ENCODE data around the gene SLC6A19. TPM values are rescaled to one million over a fixed set of nuclear protein-coding genes. Genes with fewer than 3 reads are reported as not detected.

SLC6A19 gene
- total RNA-seq, 1 experiment from 2014 or later = not detected

DNA sequence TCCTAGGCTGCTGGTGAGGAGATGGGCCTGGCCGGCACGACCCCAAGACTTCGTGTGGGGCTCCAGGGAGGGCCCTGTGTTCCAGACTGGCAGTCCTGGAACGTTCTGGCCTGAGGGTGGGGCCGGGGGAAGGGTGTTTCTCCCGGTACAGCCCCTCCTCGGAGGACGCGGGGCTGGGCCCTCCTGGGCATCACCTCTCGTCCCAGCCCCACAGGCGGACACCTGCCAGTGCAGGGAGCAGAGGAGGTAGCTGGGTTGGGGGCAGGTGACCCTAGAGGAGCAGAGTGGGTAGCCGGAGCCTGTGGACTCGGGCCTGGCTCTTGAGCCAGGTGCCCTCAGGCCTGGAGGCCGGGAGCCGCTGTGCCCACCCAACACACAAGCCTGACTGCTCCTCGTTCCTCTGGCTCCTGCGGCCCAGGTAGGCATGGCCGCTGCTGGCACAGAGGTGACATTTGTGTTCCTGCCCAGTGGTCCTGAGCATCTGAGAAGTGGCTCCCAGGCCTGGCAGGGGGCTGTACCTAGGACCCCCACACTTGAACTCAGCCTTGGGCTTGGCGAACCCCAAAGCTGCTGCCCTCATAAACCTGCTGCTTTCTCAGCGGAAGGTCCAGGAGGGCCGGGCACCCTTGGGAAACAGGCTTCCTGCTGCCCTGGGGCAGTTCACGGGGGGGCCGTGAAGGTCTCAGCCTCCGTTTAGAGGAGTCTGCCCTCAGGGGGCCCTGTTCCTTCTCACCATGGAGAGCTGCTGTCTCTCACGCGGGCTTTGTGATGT is 817 bp downstream of the SLC6A19 start:
- ChIA-PET POLR2A (ENCODE audit: unreplicated experiment) (no interaction called here), CTCF (no interaction called here)
- no peaks in the 10 kb centered on the region for H3K9me2 ChIP-seq (replicated peaks; ENCODE audit: low read length)
- H3F3A ChIP-seq (ENCODE audit: low read length, unreplicated experiment) = no peaks in the 10 kb centered on the region
- H2AFZ ChIP-seq (ENCODE audit: low read length) = no peak overlapping the region
- no peak overlapping the region for H3K9ac ChIP-seq (ENCODE audit: low read length)
- ATAC-seq (no peak), DNase-seq (no peak)
- no peak overlapping the region for H3K27ac ChIP-seq (ENCODE audit: low read length)
- no TSS peak for BruUV-seq (replicated peaks)
- intact Hi-C loops (cut with micrococcal nuclease) = no loop called here
- no peaks in the 10 kb centered on the region for H3K36me3 ChIP-seq (ENCODE audit: low read depth, low read length)
- H4K20me1 ChIP-seq (ENCODE audit: low read length) = no peaks in the 10 kb centered on the region
- H3K9me3 ChIP-seq (ENCODE audit: low read length) = no peaks in the 10 kb centered on the region
- H3K4me3 ChIP-seq (ENCODE audit: low read length) = no peak overlapping the region
- peaks cover 36% of the 10 kb centered on the region for H3K27me3 ChIP-seq (ENCODE audit: low read length)
- TF ChIP-seq EZH2phosphoT487 (IDR thresholded peaks at IDR 0.05; ENCODE audit: borderline replicate concordance, low read length) = no peak
- TF ChIP-seq EZH2 (IDR thresholded peaks at IDR 0.05; ENCODE audit: low read length, unreplicated experiment) = no peak
- TF ChIP-seq, protein P1, sequence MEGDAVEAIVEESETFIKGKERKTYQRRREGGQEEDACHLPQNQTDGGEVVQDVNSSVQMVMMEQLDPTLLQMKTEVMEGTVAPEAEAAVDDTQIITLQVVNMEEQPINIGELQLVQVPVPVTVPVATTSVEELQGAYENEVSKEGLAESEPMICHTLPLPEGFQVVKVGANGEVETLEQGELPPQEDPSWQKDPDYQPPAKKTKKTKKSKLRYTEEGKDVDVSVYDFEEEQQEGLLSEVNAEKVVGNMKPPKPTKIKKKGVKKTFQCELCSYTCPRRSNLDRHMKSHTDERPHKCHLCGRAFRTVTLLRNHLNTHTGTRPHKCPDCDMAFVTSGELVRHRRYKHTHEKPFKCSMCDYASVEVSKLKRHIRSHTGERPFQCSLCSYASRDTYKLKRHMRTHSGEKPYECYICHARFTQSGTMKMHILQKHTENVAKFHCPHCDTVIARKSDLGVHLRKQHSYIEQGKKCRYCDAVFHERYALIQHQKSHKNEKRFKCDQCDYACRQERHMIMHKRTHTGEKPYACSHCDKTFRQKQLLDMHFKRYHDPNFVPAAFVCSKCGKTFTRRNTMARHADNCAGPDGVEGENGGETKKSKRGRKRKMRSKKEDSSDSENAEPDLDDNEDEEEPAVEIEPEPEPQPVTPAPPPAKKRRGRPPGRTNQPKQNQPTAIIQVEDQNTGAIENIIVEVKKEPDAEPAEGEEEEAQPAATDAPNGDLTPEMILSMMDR (conservative IDR thresholded peaks at IDR 0.05; ENCODE audit: low read depth, low read length) = no peak
- no peak overlapping the region for H3K4me2 ChIP-seq (ENCODE audit: low read length)
- H3K4me1 ChIP-seq (ENCODE audit: insufficient read depth, low read length) = no peaks in the 10 kb centered on the region
- no peaks in the 10 kb centered on the region for H3K79me2 ChIP-seq (ENCODE audit: low read length)

DNA sequence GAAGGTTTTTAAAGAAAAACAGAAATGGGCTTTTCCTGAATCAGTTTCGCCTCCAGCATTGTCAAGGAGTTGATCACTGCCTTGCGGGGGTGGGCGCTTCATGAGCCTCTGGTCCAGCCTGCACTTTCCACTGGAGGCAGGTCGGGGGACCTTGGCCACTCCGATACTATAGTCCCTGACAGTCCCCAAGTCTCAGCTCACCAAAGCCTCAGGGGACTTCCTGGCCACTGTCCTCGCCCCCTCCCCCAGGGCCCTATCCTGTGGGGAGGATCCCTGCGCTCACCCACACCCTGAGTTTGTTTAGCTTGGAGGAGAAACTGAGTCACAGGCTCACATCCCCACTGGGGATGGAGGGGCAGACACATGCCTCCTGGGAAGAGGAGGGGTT is 1.4 kb downstream of the SLC6A19 start:
- intact Hi-C loops (cut with micrococcal nuclease) = no loop called here
- H3K4me1 ChIP-seq (ENCODE audit: insufficient read depth, low read length) = no peaks in the 10 kb centered on the region
- BruUV-seq (replicated peaks) = no TSS peak
- H3F3A ChIP-seq (ENCODE audit: low read length, unreplicated experiment) = no peaks in the 10 kb centered on the region
- H3K9me2 ChIP-seq (replicated peaks; ENCODE audit: low read length) = no peaks in the 10 kb centered on the region
- POLR2A ChIA-PET (ENCODE audit: unreplicated experiment) = no interaction called here
- H3K9ac ChIP-seq (ENCODE audit: low read length) = no peak overlapping the region
- ATAC-seq = no peak
- H3K4me2 ChIP-seq (ENCODE audit: low read length) = no peak overlapping the region
- no peak for DNase-seq
- TF ChIP-seq EZH2phosphoT487 (IDR thresholded peaks at IDR 0.05; ENCODE audit: borderline replicate concordance, low read length) (no peak), EZH2 (IDR thresholded peaks at IDR 0.05; ENCODE audit: low read length, unreplicated experiment) (no peak)
- TF ChIP-seq, protein P1 (conservative IDR thresholded peaks at IDR 0.05; ENCODE audit: low read depth, low read length) = no peak
- H3K79me2 ChIP-seq (ENCODE audit: low read length) = no peaks in the 10 kb centered on the region
- H3K36me3 ChIP-seq (ENCODE audit: low read depth, low read length) = no peaks in the 10 kb centered on the region
- H3K27me3 ChIP-seq (ENCODE audit: low read length) = peaks cover 36% of the 10 kb centered on the region
- H4K20me1 ChIP-seq (ENCODE audit: low read length) = no peaks in the 10 kb centered on the region
- H2AFZ ChIP-seq (ENCODE audit: low read length) = no peak overlapping the region
- H3K27ac ChIP-seq (ENCODE audit: low read length) = no peak overlapping the region
- H3K4me3 ChIP-seq (ENCODE audit: low read length) = no peak overlapping the region
- CTCF ChIA-PET = no interaction called here
- no peaks in the 10 kb centered on the region for H3K9me3 ChIP-seq (ENCODE audit: low read length)

DNA sequence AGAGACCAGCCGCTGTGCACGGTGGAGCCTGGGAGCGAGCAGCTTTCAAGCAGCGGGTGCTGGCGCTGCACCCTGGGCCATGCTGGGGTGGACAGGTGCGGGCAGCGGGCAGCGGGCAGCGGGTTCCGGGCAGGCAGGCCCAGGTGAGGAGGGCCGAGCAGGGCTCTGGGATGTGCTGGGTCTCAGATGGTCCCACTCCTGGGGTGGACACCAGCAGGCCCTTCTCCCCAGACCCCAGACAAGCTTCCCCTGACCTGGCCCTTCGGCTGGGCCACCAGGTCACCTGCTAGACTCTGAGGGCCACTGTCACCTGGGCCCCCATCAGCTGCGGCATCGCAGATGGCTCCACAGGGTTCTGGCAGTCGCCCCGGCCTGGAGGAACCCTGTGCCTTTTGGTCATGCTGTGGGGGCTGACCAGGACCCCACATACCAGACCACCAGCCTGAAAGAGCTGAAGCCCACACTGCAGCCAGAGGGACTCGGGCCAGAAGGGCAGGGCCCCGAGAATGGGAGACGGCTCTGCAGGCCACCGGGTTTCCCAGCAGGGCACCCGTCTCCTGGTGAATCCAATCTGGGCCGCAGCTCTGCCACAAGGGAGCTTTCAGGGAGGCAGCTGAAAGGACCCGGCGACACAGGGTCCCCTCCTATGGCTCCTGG is 2.0 kb downstream of the SLC6A19 start:
- CTCF ChIA-PET = no interaction called here
- ATAC-seq = no peak
- intact Hi-C loops (cut with micrococcal nuclease) = no loop called here
- Histone ChIP-seq H3F3A (ENCODE audit: low read length, unreplicated experiment) (no peaks in the 10 kb centered on the region), H3K27ac (ENCODE audit: low read length) (no peak overlapping the region), H3K27me3 (ENCODE audit: low read length) (peaks cover 32% of the 10 kb centered on the region), H2AFZ (ENCODE audit: low read length) (no peak overlapping the region), H3K9me3 (ENCODE audit: low read length) (no peaks in the 10 kb centered on the region), H3K36me3 (ENCODE audit: low read depth, low read length) (no peaks in the 10 kb centered on the region), H3K9me2 (replicated peaks; ENCODE audit: low read length) (no peaks in the 10 kb centered on the region), H3K79me2 (ENCODE audit: low read length) (no peaks in the 10 kb centered on the region), H3K4me3 (ENCODE audit: low read length) (no peak overlapping the region), H3K9ac (ENCODE audit: low read length) (no peak overlapping the region), H3K4me1 (ENCODE audit: insufficient read depth, low read length) (no peaks in the 10 kb centered on the region), H4K20me1 (ENCODE audit: low read length) (no peaks in the 10 kb centered on the region), H3K4me2 (ENCODE audit: low read length) (no peak overlapping the region)
- POLR2A ChIA-PET (ENCODE audit: unreplicated experiment) = no interaction called here
- TF ChIP-seq EZH2 (IDR thresholded peaks at IDR 0.05; ENCODE audit: low read length, unreplicated experiment) = no peak
- TF ChIP-seq, protein P1 (conservative IDR thresholded peaks at IDR 0.05; ENCODE audit: low read depth, low read length) = no peak
- no peak for TF ChIP-seq EZH2phosphoT487 (IDR thresholded peaks at IDR 0.05; ENCODE audit: borderline replicate concordance, low read length)
- no TSS peak for BruUV-seq (replicated peaks)
- no peak for DNase-seq
